IMR-90 (cell line): ENCODE data around the gene CDHR2. TPM values are rescaled to one million over a fixed set of nuclear protein-coding genes. Genes with fewer than 3 reads are reported as not detected.

Experiments used
- ATAC-seq: fragments of 200-7000 bp; cut with Tn5 transposase; 2 replicates; pipeline ENCODE4 v1.9.1; 2020; ENCODE audit warnings: low read depth, mild to moderate bottlenecking, moderate library complexity
- BruUV-seq: library from RNA; stranded (reverse); fragments of 400-500 nt; replicated peaks from 2 replicates; lab custom pipeline; 2021; lab: Mats Ljungman, UMichigan
- CTCF ChIA-PET: fragments of 300-600 bp; formaldehyde crosslinking; extraction: SDS; loops from one replicate; lab custom pipeline; 2021; ENCODE audit warnings: antibody characterized with exemption; lab: Yijun Ruan, JAX
- POLR2A ChIA-PET: fragments of 300-600 bp; sonication (Branson Sonifier 250); formaldehyde crosslinking; loops from one replicate; lab custom pipeline; 2022; ENCODE audit warnings: antibody characterized with exemption; ENCODE audit not compliant: unreplicated experiment; lab: Charles Lee
- DNase-seq: peaks from one replicate; pipeline ENCODE4 v3.0.0; 2013
- H2AFZ ChIP-seq: replicated peaks from 2 replicates; pipeline ENCODE3; 2013; ENCODE audit warnings: low read length, mild to moderate bottlenecking; ENCODE audit not compliant: poor library complexity
- H2AK5ac ChIP-seq: 2 replicates; pipeline ENCODE4 v1.6.1; 2013; ENCODE audit warnings: low read depth, low read length, inconsistent platforms
- H2AK9ac ChIP-seq: replicated peaks from 2 replicates; pipeline ENCODE3; 2013; ENCODE audit warnings: mild to moderate bottlenecking, low read depth, low read length, moderate library complexity; ENCODE audit not compliant: poor library complexity
- H2BK120ac ChIP-seq: 2 replicates; pipeline ENCODE4 v1.6.1; 2013; ENCODE audit warnings: low read depth, low read length, inconsistent platforms
- H2BK15ac ChIP-seq: 3 replicates; pipeline ENCODE4 v1.6.1; 2013; ENCODE audit warnings: low read depth, low read length, inconsistent platforms
- H2BK20ac ChIP-seq: 2 replicates; pipeline ENCODE4 v1.6.1; 2013; ENCODE audit warnings: low read depth, mild to moderate bottlenecking, inconsistent platforms, low read length, moderate library complexity
- H2BK5ac ChIP-seq: 2 replicates; pipeline ENCODE4 v1.6.1; 2013; ENCODE audit warnings: mild to moderate bottlenecking, low read depth, low read length, inconsistent platforms; ENCODE audit not compliant: poor library complexity, severe bottlenecking
- H3K14ac ChIP-seq: replicated peaks from 2 replicates; pipeline ENCODE4 v1.6.1; 2013; ENCODE audit warnings: low read depth, low read length, inconsistent platforms
- H3K18ac ChIP-seq: 2 replicates; pipeline ENCODE4 v1.6.1; 2013; ENCODE audit warnings: low read depth, low read length, control low read depth
- H3K23ac ChIP-seq: 2 replicates; pipeline ENCODE4 v1.6.1; 2013; ENCODE audit warnings: low read depth, low read length, inconsistent platforms
- H3K27ac ChIP-seq: 2 replicates; pipeline ENCODE4 v1.5.1; 2013; ENCODE audit warnings: mild to moderate bottlenecking, control low read depth, low read length; ENCODE audit not compliant: insufficient read depth
- H3K27me3 ChIP-seq: 2 replicates; pipeline ENCODE4 v1.6.1; 2013; ENCODE audit warnings: low read length; ENCODE audit not compliant: control insufficient read depth, insufficient read depth
- H3K36me3 ChIP-seq: 2 replicates; pipeline ENCODE4 v1.6.1; 2013; ENCODE audit warnings: low read length, mixed read lengths; ENCODE audit not compliant: control insufficient read depth, insufficient read depth
- H3K4ac ChIP-seq: 2 replicates; pipeline ENCODE4 v1.6.1; 2013; ENCODE audit warnings: low read depth, low read length, inconsistent platforms
- H3K4me1 ChIP-seq: 2 replicates; pipeline ENCODE4 v1.6.1; 2013; ENCODE audit warnings: low read length, mixed read lengths; ENCODE audit not compliant: control insufficient read depth, insufficient read depth
- H3K4me2 ChIP-seq: 2 replicates; pipeline ENCODE4 v1.6.1; 2013; ENCODE audit warnings: low read depth, mild to moderate bottlenecking, control low read depth, low read length, moderate library complexity
- H3K4me3 ChIP-seq: 2 replicates; pipeline ENCODE4 v1.5.1; 2013; ENCODE audit warnings: low read depth, mild to moderate bottlenecking, control low read depth, low read length, moderate library complexity; ENCODE audit not compliant: insufficient read depth
- H3K56ac ChIP-seq: 2 replicates; pipeline ENCODE4 v1.6.1; 2013; ENCODE audit warnings: low read length, inconsistent platforms; ENCODE audit not compliant: insufficient read depth; ENCODE audit errors: extremely low read depth
- H3K79me1 ChIP-seq, 2 experiments: 2 replicates each; pipeline ENCODE4 v1.6.1; 2013; ENCODE audit warnings: low read length in 2 of 2, inconsistent platforms in 1 of 2, low read depth in 1 of 2
- H3K9ac ChIP-seq: 2 replicates; pipeline ENCODE4 v1.6.1; 2013; ENCODE audit warnings: low read depth, low read length, control low read depth
- H3K9me1 ChIP-seq: 2 replicates; pipeline ENCODE4 v1.6.1; 2013; ENCODE audit warnings: low read length, inconsistent platforms; ENCODE audit not compliant: insufficient read depth
- H3K9me3 ChIP-seq: 2 replicates; pipeline ENCODE4 v1.6.1; 2013; ENCODE audit warnings: low read length; ENCODE audit not compliant: control insufficient read depth, insufficient read depth
- H4K20me1 ChIP-seq: 2 replicates; pipeline ENCODE4 v1.6.1; 2013; ENCODE audit warnings: low read length, inconsistent platforms; ENCODE audit not compliant: insufficient read depth
- H4K5ac ChIP-seq: 2 replicates; pipeline ENCODE4 v1.6.1; 2013; ENCODE audit warnings: mild to moderate bottlenecking, low read depth, low read length, control low read depth
- H4K8ac ChIP-seq, 2 experiments: 2 replicates each; pipeline ENCODE4 v1.6.1; 2013; ENCODE audit warnings: low read depth in 2 of 2, low read length in 2 of 2, control low read depth in 1 of 2, inconsistent platforms in 1 of 2
- H4K91ac ChIP-seq: 2 replicates; pipeline ENCODE4 v1.6.1; 2013; ENCODE audit warnings: low read depth, low read length, inconsistent platforms; ENCODE audit not compliant: insufficient read depth
- BHLHE40 ChIP-seq: fragments of 150-350 bp; IDR thresholded peaks from 2 replicates; pipeline ENCODE4 v1.6.1; 2016; ENCODE audit warnings: mild to moderate bottlenecking, low read depth, low read length
- CEBPB ChIP-seq: IDR thresholded peaks from 2 replicates; pipeline ENCODE4 v1.6.1; 2012; ENCODE audit warnings: low read depth, low read length, improper control_type of control experiment
- CHD1 ChIP-seq: IDR thresholded peaks from 2 replicates; pipeline ENCODE4 v1.6.1; 2012; ENCODE audit warnings: low read depth, low read length, improper control_type of control experiment
- CTCF ChIP-seq: conservative IDR thresholded peaks from 2 replicates; pipeline ENCODE4 v1.5.1; 2012; ENCODE audit warnings: mild to moderate bottlenecking, low read depth, low read length, improper control_type of control experiment
- ELK1 ChIP-seq: fragments of 150-350 bp; IDR thresholded peaks from 2 replicates; pipeline ENCODE4 v1.6.1; 2016; ENCODE audit warnings: low read depth, mild to moderate bottlenecking, low read length, moderate library complexity, borderline replicate concordance
- FOS ChIP-seq: fragments of 150-350 bp; IDR thresholded peaks from 2 replicates; pipeline ENCODE4 v1.6.1; 2016; ENCODE audit warnings: low read depth, low read length
- MAFK ChIP-seq: IDR thresholded peaks from 2 replicates; pipeline ENCODE4 v1.6.1; 2012; ENCODE audit warnings: low read depth, low read length, improper control_type of control experiment
- MAZ ChIP-seq: IDR thresholded peaks from 2 replicates; pipeline ENCODE4 v1.6.1; 2012; ENCODE audit warnings: low read depth, mild to moderate bottlenecking, low read length, improper control_type of control experiment, moderate library complexity, borderline replicate concordance
- MXI1 ChIP-seq: IDR thresholded peaks from 2 replicates; pipeline ENCODE4 v1.6.1; 2012; ENCODE audit warnings: low read depth, mild to moderate bottlenecking, low read length, moderate library complexity, borderline replicate concordance
- NFE2L2 ChIP-seq: fragments of 150-350 bp; IDR thresholded peaks from 2 replicates; pipeline ENCODE4 v1.6.1; 2016; ENCODE audit warnings: low read depth, mild to moderate bottlenecking, low read length
- POLR2A ChIP-seq: IDR thresholded peaks from 2 replicates; pipeline ENCODE4 v1.6.1; 2012; ENCODE audit warnings: mild to moderate bottlenecking, low read depth, low read length
- RAD21 ChIP-seq: IDR thresholded peaks from 2 replicates; pipeline ENCODE4 v1.6.1; 2012; ENCODE audit warnings: low read length, improper control_type of control experiment
- RCOR1 ChIP-seq: IDR thresholded peaks from 2 replicates; pipeline ENCODE4 v1.6.1; 2012; ENCODE audit warnings: mild to moderate bottlenecking, low read length, improper control_type of control experiment; ENCODE audit not compliant: insufficient replicate concordance
- RFX5 ChIP-seq: IDR thresholded peaks from 2 replicates; pipeline ENCODE4 v1.8.0; 2012; ENCODE audit warnings: low read depth, mild to moderate bottlenecking, low read length, moderate library complexity
- SMC3 ChIP-seq: fragments of 150-350 bp; IDR thresholded peaks from 2 replicates; pipeline ENCODE4 v1.6.1; 2016; ENCODE audit warnings: low read depth, mild to moderate bottlenecking, antibody characterized with exemption, low read length, moderate library complexity
- WGBS, 2 experiments: methylation state at CpG; one replicate each; pipeline versions ENCODE4 v1.1.5 to v1.1.7; 2013; ENCODE audit warnings: missing lambda C conversion rate in 2 of 2; ENCODE audit not compliant: insufficient read length in 1 of 2; ENCODE audit errors: extremely low coverage in 2 of 2; 5-methylcytosine and 5-hydroxymethylcytosine counted together
- dilution Hi-C: fragments of 300-500 bp; cut with HindIII; formaldehyde crosslinking; loops from one replicate; pipeline ENCODE4 v1.14.3; 2018; ENCODE audit warnings: low sequenced_read_pairs; ENCODE audit not compliant: unreplicated experiment
- in situ Hi-C: fragments of 300-500 bp; cut with MboI; formaldehyde crosslinking; loops from 3 replicates; pipeline ENCODE4 v1.14.3; 2019; ENCODE audit warnings: low sequenced_read_pairs, inconsistent platforms, mixed read lengths
- intact Hi-C: fragments of 100-400 bp; cut with micrococcal nuclease; formaldehyde crosslinking; loops from 2 replicates; pipeline ENCODE4 v1.10.0; 2022
- polyA plus RNA-seq, 3 experiments: library from polyadenylated mRNA; depleted of rRNA; stranded (reverse); fragments of >200 nt; gene quantifications; 2 replicates each; pipeline ENCODE4 v1.2.3, GENCODE V29; 2012; ENCODE audit warnings: low replicate concordance in 1 of 3
- total RNA-seq: library from RNA; depleted of rRNA; stranded (reverse); fragments of >200 nt; gene quantifications from 2 replicates; pipeline ENCODE4 v1.2.3, GENCODE V29; 2012
- TF ChIP-seq, protein P1 (sequence below): fragments of 150-350 bp; IDR thresholded peaks from 2 replicates; pipeline ENCODE4 v1.6.1; 2017; ENCODE audit warnings: mild to moderate bottlenecking, antibody characterized with exemption, low read length, low read depth

Gene CDHR2
- total and polyA plus RNA-seq, 2 of the 4 experiments (the other 2 are of a cell fraction): not detected

DNA sequence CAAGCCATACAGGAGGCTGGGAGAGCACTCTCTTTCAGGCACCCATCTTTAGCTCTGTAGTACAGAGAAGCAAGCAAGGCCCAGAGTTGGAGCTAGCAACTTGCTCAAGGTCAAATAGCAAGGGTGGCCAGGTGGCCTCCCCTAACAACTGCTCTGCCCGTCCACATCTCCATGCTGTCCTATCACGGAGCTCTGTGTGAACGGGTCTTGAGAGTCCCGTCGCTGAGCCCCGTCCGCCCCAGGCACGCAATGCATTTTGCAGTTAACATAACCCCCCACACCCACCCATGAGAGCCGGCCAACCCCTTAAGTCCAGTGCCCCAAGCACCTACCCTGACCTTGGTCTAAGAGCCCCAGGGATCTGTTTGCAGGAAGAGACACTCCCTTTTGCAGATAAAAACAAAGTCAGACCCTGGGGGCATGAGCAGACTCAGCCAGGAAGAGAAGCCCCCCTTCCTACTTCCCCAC lies 13.4 kb upstream of the CDHR2 start:
- Histone ChIP-seq H4K20me1 (peaks cover 28% of the 10 kb centered on the region), H2BK120ac (no peak overlapping the region), H3K79me1 (peaks cover 23 to 49% of the 10 kb centered on the region in 2 experiments), H4K5ac (no peak overlapping the region), H3K4ac (peak overlapping the region; percentile 74), H3K9me1 (peaks cover 15% of the 10 kb centered on the region; the same call in 1 of the 2 replicates), H3K14ac (peak overlapping the region; percentile 11; the same call in 1 of the 2 replicates), H3K4me3 (peak overlapping the region; percentile 69), H3K9ac (peak overlapping the region; percentile 31), H2BK20ac (no peak overlapping the region), H2BK15ac (no peak overlapping the region), H3K9me3 (no peaks in the 10 kb centered on the region), H4K91ac (peak overlapping the region; percentile 66; the same call in 1 of the 2 replicates), H2AFZ (peak overlapping the region; percentile 97), H2AK5ac (peak overlapping the region; percentile 5; the same call in 1 of the 2 replicates), H3K27ac (peak overlapping the region; percentile 85), H3K18ac (no peak overlapping the region), H3K4me1 (peaks cover 24% of the 10 kb centered on the region), H3K23ac (peak overlapping the region; percentile 72), H3K56ac (peak overlapping the region; percentile 68; the same call in 1 of the 2 replicates), H2AK9ac (peak overlapping the region; percentile 99), H3K4me2 (peak overlapping the region; percentile 76), H4K8ac (peak overlapping the region; percentile 31 to 34; a peak in 2 of 4 replicates), H3K36me3 (peaks cover 12% of the 10 kb centered on the region), H2BK5ac (no peak overlapping the region), H3K27me3 (no peaks in the 10 kb centered on the region)
- intact Hi-C loops (loop anchor here (2.0 kb wide), 3 partner anchors 79 to 119 kb away; partner anchors contain the start of genes CLTB and FAF2), in situ Hi-C loops (no loop called here), dilution Hi-C loops (no loop called here)
- no CpG with 5 or more reads among the region's 9 CpGs for WGBS, 2 experiments
- ChIA-PET CTCF (no interaction called here), POLR2A (no interaction called here)
- BruUV-seq: no TSS peak
- ATAC-seq (no peak), DNase-seq (no peak)
- no peak for TF ChIP-seq RCOR1
- TF ChIP-seq RFX5: no peak
- TF ChIP-seq RAD21: no peak
- no peak for TF ChIP-seq ELK1
- TF ChIP-seq, protein P1, sequence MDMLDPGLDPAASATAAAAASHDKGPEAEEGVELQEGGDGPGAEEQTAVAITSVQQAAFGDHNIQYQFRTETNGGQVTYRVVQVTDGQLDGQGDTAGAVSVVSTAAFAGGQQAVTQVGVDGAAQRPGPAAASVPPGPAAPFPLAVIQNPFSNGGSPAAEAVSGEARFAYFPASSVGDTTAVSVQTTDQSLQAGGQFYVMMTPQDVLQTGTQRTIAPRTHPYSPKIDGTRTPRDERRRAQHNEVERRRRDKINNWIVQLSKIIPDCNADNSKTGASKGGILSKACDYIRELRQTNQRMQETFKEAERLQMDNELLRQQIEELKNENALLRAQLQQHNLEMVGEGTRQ: no peak
- no peak for TF ChIP-seq NFE2L2
- no peak for TF ChIP-seq BHLHE40
- no peak for TF ChIP-seq POLR2A
- no peak for TF ChIP-seq CEBPB
- TF ChIP-seq FOS: no peak
- TF ChIP-seq MXI1: no peak
- TF ChIP-seq MAZ: no peak
- TF ChIP-seq CHD1: no peak
- TF ChIP-seq CTCF: no peak
- no peak for TF ChIP-seq SMC3
- no peak for TF ChIP-seq MAFK
